ENCODE measurements around the gene HCAR3.

GRCh38 chr12:122669397-122670070 is 47.1 kb downstream of the HCAR3 start:
- TF ChIP-seq, protein P1, sequence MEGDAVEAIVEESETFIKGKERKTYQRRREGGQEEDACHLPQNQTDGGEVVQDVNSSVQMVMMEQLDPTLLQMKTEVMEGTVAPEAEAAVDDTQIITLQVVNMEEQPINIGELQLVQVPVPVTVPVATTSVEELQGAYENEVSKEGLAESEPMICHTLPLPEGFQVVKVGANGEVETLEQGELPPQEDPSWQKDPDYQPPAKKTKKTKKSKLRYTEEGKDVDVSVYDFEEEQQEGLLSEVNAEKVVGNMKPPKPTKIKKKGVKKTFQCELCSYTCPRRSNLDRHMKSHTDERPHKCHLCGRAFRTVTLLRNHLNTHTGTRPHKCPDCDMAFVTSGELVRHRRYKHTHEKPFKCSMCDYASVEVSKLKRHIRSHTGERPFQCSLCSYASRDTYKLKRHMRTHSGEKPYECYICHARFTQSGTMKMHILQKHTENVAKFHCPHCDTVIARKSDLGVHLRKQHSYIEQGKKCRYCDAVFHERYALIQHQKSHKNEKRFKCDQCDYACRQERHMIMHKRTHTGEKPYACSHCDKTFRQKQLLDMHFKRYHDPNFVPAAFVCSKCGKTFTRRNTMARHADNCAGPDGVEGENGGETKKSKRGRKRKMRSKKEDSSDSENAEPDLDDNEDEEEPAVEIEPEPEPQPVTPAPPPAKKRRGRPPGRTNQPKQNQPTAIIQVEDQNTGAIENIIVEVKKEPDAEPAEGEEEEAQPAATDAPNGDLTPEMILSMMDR (IDR thresholded peaks at IDR 0.05), result no peak
- no peak for TF ChIP-seq POLR2A (IDR thresholded peaks at IDR 0.05)
